IMR-90 (cell line): Measurements from ENCODE around the gene SYTL1. TPM values are rescaled to one million over a fixed set of nuclear protein-coding genes. Genes with fewer than 3 reads are reported as not detected.

Experiments used
- ATAC-seq: fragments of 200-7000 bp; cut with Tn5 transposase; 2 replicates; pipeline ENCODE4 v1.9.1; 2020; ENCODE audit warnings: low read depth, mild to moderate bottlenecking, moderate library complexity
- BruUV-seq: library from RNA; stranded (reverse); fragments of 400-500 nt; replicated peaks from 2 replicates; lab custom pipeline; 2021; lab: Mats Ljungman, UMichigan
- CTCF ChIA-PET: fragments of 300-600 bp; formaldehyde crosslinking; extraction: SDS; loops from one replicate; lab custom pipeline; 2021; ENCODE audit warnings: antibody characterized with exemption; lab: Yijun Ruan, JAX
- POLR2A ChIA-PET: fragments of 300-600 bp; sonication (Branson Sonifier 250); formaldehyde crosslinking; loops from one replicate; lab custom pipeline; 2022; ENCODE audit warnings: antibody characterized with exemption; ENCODE audit not compliant: unreplicated experiment; lab: Charles Lee
- DNase-seq: peaks from one replicate; pipeline ENCODE4 v3.0.0; 2013
- H2AFZ ChIP-seq: replicated peaks from 2 replicates; pipeline ENCODE3; 2013; ENCODE audit warnings: low read length, mild to moderate bottlenecking; ENCODE audit not compliant: poor library complexity
- H2AK5ac ChIP-seq: 2 replicates; pipeline ENCODE4 v1.6.1; 2013; ENCODE audit warnings: low read depth, low read length, inconsistent platforms
- H2AK9ac ChIP-seq: replicated peaks from 2 replicates; pipeline ENCODE3; 2013; ENCODE audit warnings: mild to moderate bottlenecking, low read depth, low read length, moderate library complexity; ENCODE audit not compliant: poor library complexity
- H2BK120ac ChIP-seq: 2 replicates; pipeline ENCODE4 v1.6.1; 2013; ENCODE audit warnings: low read depth, low read length, inconsistent platforms
- H2BK15ac ChIP-seq: 3 replicates; pipeline ENCODE4 v1.6.1; 2013; ENCODE audit warnings: low read depth, low read length, inconsistent platforms
- H2BK20ac ChIP-seq: 2 replicates; pipeline ENCODE4 v1.6.1; 2013; ENCODE audit warnings: low read depth, mild to moderate bottlenecking, inconsistent platforms, low read length, moderate library complexity
- H2BK5ac ChIP-seq: 2 replicates; pipeline ENCODE4 v1.6.1; 2013; ENCODE audit warnings: mild to moderate bottlenecking, low read depth, low read length, inconsistent platforms; ENCODE audit not compliant: poor library complexity, severe bottlenecking
- H3K14ac ChIP-seq: replicated peaks from 2 replicates; pipeline ENCODE4 v1.6.1; 2013; ENCODE audit warnings: low read depth, low read length, inconsistent platforms
- H3K18ac ChIP-seq: 2 replicates; pipeline ENCODE4 v1.6.1; 2013; ENCODE audit warnings: low read depth, low read length, control low read depth
- H3K23ac ChIP-seq: 2 replicates; pipeline ENCODE4 v1.6.1; 2013; ENCODE audit warnings: low read depth, low read length, inconsistent platforms
- H3K27ac ChIP-seq: 2 replicates; pipeline ENCODE4 v1.5.1; 2013; ENCODE audit warnings: mild to moderate bottlenecking, control low read depth, low read length; ENCODE audit not compliant: insufficient read depth
- H3K27me3 ChIP-seq: 2 replicates; pipeline ENCODE4 v1.6.1; 2013; ENCODE audit warnings: low read length; ENCODE audit not compliant: control insufficient read depth, insufficient read depth
- H3K36me3 ChIP-seq: 2 replicates; pipeline ENCODE4 v1.6.1; 2013; ENCODE audit warnings: low read length, mixed read lengths; ENCODE audit not compliant: control insufficient read depth, insufficient read depth
- H3K4ac ChIP-seq: 2 replicates; pipeline ENCODE4 v1.6.1; 2013; ENCODE audit warnings: low read depth, low read length, inconsistent platforms
- H3K4me1 ChIP-seq: 2 replicates; pipeline ENCODE4 v1.6.1; 2013; ENCODE audit warnings: low read length, mixed read lengths; ENCODE audit not compliant: control insufficient read depth, insufficient read depth
- H3K4me2 ChIP-seq: 2 replicates; pipeline ENCODE4 v1.6.1; 2013; ENCODE audit warnings: low read depth, mild to moderate bottlenecking, control low read depth, low read length, moderate library complexity
- H3K4me3 ChIP-seq: 2 replicates; pipeline ENCODE4 v1.5.1; 2013; ENCODE audit warnings: low read depth, mild to moderate bottlenecking, control low read depth, low read length, moderate library complexity; ENCODE audit not compliant: insufficient read depth
- H3K56ac ChIP-seq: 2 replicates; pipeline ENCODE4 v1.6.1; 2013; ENCODE audit warnings: low read length, inconsistent platforms; ENCODE audit not compliant: insufficient read depth; ENCODE audit errors: extremely low read depth
- H3K79me1 ChIP-seq, 2 experiments: 2 replicates each; pipeline ENCODE4 v1.6.1; 2013; ENCODE audit warnings: low read length in 2 of 2, inconsistent platforms in 1 of 2, low read depth in 1 of 2
- H3K9ac ChIP-seq: 2 replicates; pipeline ENCODE4 v1.6.1; 2013; ENCODE audit warnings: low read depth, low read length, control low read depth
- H3K9me1 ChIP-seq: 2 replicates; pipeline ENCODE4 v1.6.1; 2013; ENCODE audit warnings: low read length, inconsistent platforms; ENCODE audit not compliant: insufficient read depth
- H3K9me3 ChIP-seq: 2 replicates; pipeline ENCODE4 v1.6.1; 2013; ENCODE audit warnings: low read length; ENCODE audit not compliant: control insufficient read depth, insufficient read depth
- H4K20me1 ChIP-seq: 2 replicates; pipeline ENCODE4 v1.6.1; 2013; ENCODE audit warnings: low read length, inconsistent platforms; ENCODE audit not compliant: insufficient read depth
- H4K5ac ChIP-seq: 2 replicates; pipeline ENCODE4 v1.6.1; 2013; ENCODE audit warnings: mild to moderate bottlenecking, low read depth, low read length, control low read depth
- H4K8ac ChIP-seq, 2 experiments: 2 replicates each; pipeline ENCODE4 v1.6.1; 2013; ENCODE audit warnings: low read depth in 2 of 2, low read length in 2 of 2, control low read depth in 1 of 2, inconsistent platforms in 1 of 2
- H4K91ac ChIP-seq: 2 replicates; pipeline ENCODE4 v1.6.1; 2013; ENCODE audit warnings: low read depth, low read length, inconsistent platforms; ENCODE audit not compliant: insufficient read depth
- BHLHE40 ChIP-seq: fragments of 150-350 bp; IDR thresholded peaks from 2 replicates; pipeline ENCODE4 v1.6.1; 2016; ENCODE audit warnings: mild to moderate bottlenecking, low read depth, low read length
- MAFK ChIP-seq: IDR thresholded peaks from 2 replicates; pipeline ENCODE4 v1.6.1; 2012; ENCODE audit warnings: low read depth, low read length, improper control_type of control experiment
- NFE2L2 ChIP-seq: fragments of 150-350 bp; IDR thresholded peaks from 2 replicates; pipeline ENCODE4 v1.6.1; 2016; ENCODE audit warnings: low read depth, mild to moderate bottlenecking, low read length
- WGBS, 2 experiments: methylation state at CpG; one replicate each; pipeline versions ENCODE4 v1.1.5 to v1.1.7; 2013; ENCODE audit warnings: missing lambda C conversion rate in 2 of 2; ENCODE audit not compliant: insufficient read length in 1 of 2; ENCODE audit errors: extremely low coverage in 2 of 2; 5-methylcytosine and 5-hydroxymethylcytosine counted together
- dilution Hi-C: fragments of 300-500 bp; cut with HindIII; formaldehyde crosslinking; loops from one replicate; pipeline ENCODE4 v1.14.3; 2018; ENCODE audit warnings: low sequenced_read_pairs; ENCODE audit not compliant: unreplicated experiment
- in situ Hi-C: fragments of 300-500 bp; cut with MboI; formaldehyde crosslinking; loops from 3 replicates; pipeline ENCODE4 v1.14.3; 2019; ENCODE audit warnings: low sequenced_read_pairs, inconsistent platforms, mixed read lengths
- intact Hi-C: fragments of 100-400 bp; cut with micrococcal nuclease; formaldehyde crosslinking; loops from 2 replicates; pipeline ENCODE4 v1.10.0; 2022
- polyA plus RNA-seq, 3 experiments: library from polyadenylated mRNA; depleted of rRNA; stranded (reverse); fragments of >200 nt; gene quantifications; 2 replicates each; pipeline ENCODE4 v1.2.3, GENCODE V29; 2012; ENCODE audit warnings: low replicate concordance in 1 of 3
- total RNA-seq: library from RNA; depleted of rRNA; stranded (reverse); fragments of >200 nt; gene quantifications from 2 replicates; pipeline ENCODE4 v1.2.3, GENCODE V29; 2012
- TF ChIP-seq, protein P1 (sequence below): fragments of 150-350 bp; IDR thresholded peaks from 2 replicates; pipeline ENCODE4 v1.6.1; 2017; ENCODE audit warnings: mild to moderate bottlenecking, antibody characterized with exemption, low read length, low read depth

Gene SYTL1
- total and polyA plus RNA-seq, 2 of the 4 experiments (the other 2 are of a cell fraction), result 0.18 to 1.0 TPM

DNA sequence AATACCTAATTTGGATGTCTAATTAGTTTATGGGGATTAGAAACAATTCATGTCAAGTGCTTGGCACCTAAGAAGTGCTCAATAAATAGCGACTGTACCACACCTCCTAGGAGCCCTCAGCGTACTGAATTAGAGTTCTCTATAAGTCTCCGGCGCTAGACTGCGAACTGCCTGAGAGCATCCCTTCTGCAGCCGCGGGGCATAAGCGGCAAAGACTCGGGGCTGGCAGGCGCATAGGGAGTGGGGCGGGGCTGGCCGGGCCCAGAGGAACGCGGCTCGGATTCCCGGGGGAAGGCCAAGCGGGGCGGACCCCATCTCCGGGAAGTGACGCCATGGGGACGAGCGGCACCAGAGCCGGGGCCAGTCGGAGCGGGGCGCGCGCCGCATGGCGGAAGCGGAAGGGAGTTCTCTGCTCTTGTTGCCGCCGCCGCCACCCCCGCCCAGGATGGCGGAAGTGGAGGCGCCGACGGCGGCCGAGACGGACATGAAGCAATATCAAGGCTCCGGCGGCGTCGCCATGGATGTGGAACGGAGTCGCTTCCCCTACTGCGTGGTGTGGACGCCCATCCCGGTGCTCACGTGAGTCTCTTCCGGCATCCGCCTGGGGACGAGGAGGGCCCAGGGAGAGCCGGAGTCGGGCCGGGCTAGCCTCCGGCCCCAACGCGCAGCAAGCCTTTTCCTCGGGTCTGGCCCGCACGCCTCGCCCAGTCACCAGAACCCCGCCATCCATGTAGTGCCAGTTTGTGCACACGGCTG is 19.8 kb upstream of the SYTL1 start, which contains the start of gene TMEM222 (continued):
- TF ChIP-seq, protein P1, sequence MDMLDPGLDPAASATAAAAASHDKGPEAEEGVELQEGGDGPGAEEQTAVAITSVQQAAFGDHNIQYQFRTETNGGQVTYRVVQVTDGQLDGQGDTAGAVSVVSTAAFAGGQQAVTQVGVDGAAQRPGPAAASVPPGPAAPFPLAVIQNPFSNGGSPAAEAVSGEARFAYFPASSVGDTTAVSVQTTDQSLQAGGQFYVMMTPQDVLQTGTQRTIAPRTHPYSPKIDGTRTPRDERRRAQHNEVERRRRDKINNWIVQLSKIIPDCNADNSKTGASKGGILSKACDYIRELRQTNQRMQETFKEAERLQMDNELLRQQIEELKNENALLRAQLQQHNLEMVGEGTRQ, result peak; percentile 54
- no peak for TF ChIP-seq MAFK

DNA sequence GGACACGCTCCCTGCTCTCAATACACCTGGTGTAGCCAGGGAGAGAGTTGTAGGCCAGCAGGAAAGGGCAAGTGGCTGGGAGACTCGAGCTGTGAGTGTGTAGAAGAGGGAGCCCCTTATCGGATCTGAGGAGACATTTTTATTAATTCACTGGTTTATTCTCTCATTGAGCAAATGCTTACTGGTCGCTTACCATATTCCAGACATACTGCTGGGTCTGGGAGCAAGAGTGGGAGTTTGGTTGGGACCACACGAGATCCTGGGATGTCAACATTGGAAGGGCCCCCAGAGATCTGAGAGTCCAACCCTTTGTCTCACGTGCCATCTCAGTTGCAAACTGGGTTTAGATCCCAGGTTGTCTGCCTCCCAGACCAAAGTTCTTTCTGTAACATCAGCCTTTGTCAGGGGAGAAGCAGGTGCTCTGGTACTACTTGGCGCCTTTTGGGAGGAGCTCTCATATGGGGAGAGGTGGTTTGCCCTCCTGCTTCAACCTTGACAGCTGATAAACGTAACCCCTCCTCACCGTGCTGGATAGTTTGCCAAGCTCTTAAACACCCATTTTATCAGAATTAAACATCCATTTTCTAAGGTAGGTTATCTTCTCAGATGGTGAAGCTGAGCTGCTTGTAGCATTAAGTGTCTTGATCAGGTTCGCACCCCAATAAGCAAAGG is 19.1 kb upstream of the SYTL1 start:
- no CpG with 5 or more reads among the region's 10 CpGs for WGBS, 2 experiments
- Histone ChIP-seq H2AFZ (peak overlapping the region; percentile 99), H2BK15ac (no peak overlapping the region), H2BK5ac (peak overlapping the region; percentile 92), H4K91ac (peak overlapping the region; percentile 95), H3K4me2 (peak overlapping the region; percentile 99), H3K9ac (peak overlapping the region; percentile 99), H3K14ac (peak overlapping the region; percentile 98), H3K79me1 (peaks cover 19 to 47% of the 10 kb centered on the region in 2 experiments), H2AK9ac (peak overlapping the region; percentile 98), H3K36me3 (peaks cover 17% of the 10 kb centered on the region), H2BK20ac (no peak overlapping the region), H3K9me3 (no peaks in the 10 kb centered on the region), H4K8ac (peak overlapping the region; percentile 99), H3K4me1 (peaks cover 6% of the 10 kb centered on the region), H3K18ac (peak overlapping the region; percentile 69), H3K27ac (peak overlapping the region; percentile 96), H3K4ac (peak overlapping the region; percentile 98), H3K27me3 (no peaks in the 10 kb centered on the region), H3K4me3 (peak overlapping the region; percentile 97), H2BK120ac (peak overlapping the region; percentile 59), H2AK5ac (peak overlapping the region; percentile 99), H3K23ac (peak overlapping the region; percentile 82), H4K20me1 (peaks cover 7% of the 10 kb centered on the region; the same call in 1 of the 2 replicates), H4K5ac (peak overlapping the region; percentile 98), H3K9me1 (peaks cover 9% of the 10 kb centered on the region; the same call in 1 of the 2 replicates), H3K56ac (peak overlapping the region; percentile 83)
- ATAC-seq, result no peak
- intact Hi-C loops (no loop called here), in situ Hi-C loops (no loop called here), dilution Hi-C loops (no loop called here)
- DNase-seq, result no peak
- CTCF ChIA-PET, result no interaction called here
- BruUV-seq, result TSS peak; percentile 27
- POLR2A ChIA-PET, result interaction anchor here (0.7 kb wide), 1 partner anchor 44 kb away, joined by 3 read pairs; the partner anchor contains the start of gene MAP3K6
- TF ChIP-seq NFE2L2 (no peak), BHLHE40 (peak; percentile 36; the same call in 1 of the 2 replicates)
